Stimulated activated naive CD8-positive, alpha-beta T cell treated with anti-CD3 and anti-CD28 coated beads, Interleukin-15, amount 100 ng/mL, for 72 hours (primary cell): ENCODE data around the gene RBM12.

Source experiments
- ATAC-seq: fragments of 150-1000 bp; cut with Tn5 transposase; 2 replicates; pipeline ENCODE4 v1.10.0; 2021; ENCODE audit warnings: mild to moderate bottlenecking, moderate library complexity
- DNase-seq, 2 donors: peaks; one replicate each; pipeline ENCODE4 v3.0.0; 2021 to 2022
- H3K27ac Mint-ChIP-seq, 2 donors: one replicate each; pipeline ENCODE4 v1.8.0; 2022; ENCODE audit warnings: mild to moderate bottlenecking in 2 of 2, mixed read lengths in 2 of 2, moderate library complexity in 2 of 2
- H3K27me3 Mint-ChIP-seq: one replicate; pipeline ENCODE4 v1.8.0; 2022; ENCODE audit warnings: mixed read lengths
- H3K4me1 Mint-ChIP-seq: one replicate; pipeline ENCODE4 v1.8.0; 2022; ENCODE audit warnings: mild to moderate bottlenecking, mixed read lengths
- H3K4me3 Mint-ChIP-seq, 2 donors: one replicate each; pipeline ENCODE4 v1.8.0; 2022; ENCODE audit warnings: mild to moderate bottlenecking in 2 of 2, mixed read lengths in 2 of 2, moderate library complexity in 1 of 2
- H3K9me3 Mint-ChIP-seq, 2 donors: one replicate each; pipeline ENCODE4 v1.8.0; 2022; ENCODE audit warnings: mixed read lengths in 2 of 2

The RBM12 gene

GRCh38 chr20:35650632-35651031 lies 14.1 kb downstream of the RBM12 start:
- Mint-ChIP-seq H3K27ac (peak overlapping the region in 1 of 2 donors; percentile 29), H3K27me3 (no peaks in the 10 kb centered on the region), H3K9me3 (no peaks in the 10 kb centered on the region), H3K4me3 (no peak overlapping the region), H3K4me1 (peaks cover 48% of the 10 kb centered on the region)
- no peak for ATAC-seq
- no peak for DNase-seq

- Mint-ChIP-seq H3K4me1 (peaks cover 66% of the 10 kb centered on the region), H3K27me3 (no peaks in the 10 kb centered on the region), H3K27ac (no peak overlapping the region), H3K9me3 (no peaks in the 10 kb centered on the region), H3K4me3 (no peak overlapping the region)
- DNase-seq: no peak
- ATAC-seq: no peak
Measured at GRCh38 chr20:35648836-35649235, 15.9 kb downstream of the RBM12 start.

DNA sequence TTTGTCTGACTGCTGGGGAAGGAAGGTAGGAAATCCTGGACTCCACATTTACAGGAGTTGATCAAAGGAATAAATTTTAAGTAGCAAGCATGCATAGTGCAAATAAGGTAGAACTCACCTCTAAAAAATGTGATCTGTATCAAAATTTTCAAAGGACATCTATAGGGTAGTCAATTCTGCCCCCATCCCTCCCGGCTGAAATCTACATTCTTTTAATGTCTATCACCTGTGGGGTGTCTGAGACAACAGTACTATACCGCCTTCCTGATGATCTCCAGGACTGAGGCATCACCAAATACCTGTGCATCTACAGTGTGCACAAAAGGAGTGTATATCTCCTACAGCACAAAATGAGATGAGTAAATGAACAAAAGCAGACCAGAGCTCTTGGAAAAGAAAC lies 19.9 kb downstream of the RBM12 start:
- ATAC-seq: no peak
- Mint-ChIP-seq H3K4me1 (peaks cover 82% of the 10 kb centered on the region), H3K27ac (peak overlapping the region in 1 of 2 donors; percentile 20), H3K9me3 (no peaks in the 10 kb centered on the region), H3K4me3 (no peak overlapping the region), H3K27me3 (no peaks in the 10 kb centered on the region)
- DNase-seq: no peak

- peak overlapping the region in 1 of 2 donors; percentile 15 for H3K27ac Mint-ChIP-seq
Measured at GRCh38 chr20:35643045-35643444, 21.7 kb downstream of the RBM12 start.

DNA sequence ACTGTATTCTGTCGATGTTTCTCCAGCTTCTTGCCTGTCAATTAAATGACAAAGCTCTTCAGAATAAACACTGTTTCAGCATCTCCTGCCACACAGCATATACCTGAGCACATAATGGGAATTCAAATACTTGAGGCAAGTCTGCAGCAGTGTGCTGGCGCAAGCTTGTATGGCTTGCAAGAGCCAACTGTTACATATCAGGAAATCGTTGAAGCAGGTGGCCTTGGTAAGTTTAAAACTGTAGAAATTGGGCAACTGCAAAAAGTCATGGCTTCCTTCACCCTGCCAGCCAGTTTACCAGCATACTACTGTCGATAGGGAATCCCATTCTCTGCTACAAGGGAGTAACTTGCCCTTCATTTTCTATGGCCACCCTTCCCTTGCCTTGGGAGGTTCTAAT lies 23.0 kb downstream of the RBM12 start:
- H3K27me3 Mint-ChIP-seq: no peaks in the 10 kb centered on the region
- no peak for DNase-seq
- no peak for ATAC-seq
- no peaks in the 10 kb centered on the region for H3K9me3 Mint-ChIP-seq
- H3K4me3 Mint-ChIP-seq: no peak overlapping the region
- H3K4me1 Mint-ChIP-seq: peaks cover 85% of the 10 kb centered on the region
- peak overlapping the region in 1 of 2 donors; percentile 39 for H3K27ac Mint-ChIP-seq

More at GRCh38 chr20:35643045-35643444, 21.7 kb downstream of the RBM12 start:
- ATAC-seq: no peak
- Mint-ChIP-seq H3K4me1 (peaks cover 76% of the 10 kb centered on the region), H3K4me3 (no peak overlapping the region), H3K9me3 (no peaks in the 10 kb centered on the region), H3K27me3 (no peaks in the 10 kb centered on the region)
- DNase-seq: no peak

- H3K9me3 Mint-ChIP-seq: no peaks in the 10 kb centered on the region
- H3K4me1 Mint-ChIP-seq: peaks cover 83% of the 10 kb centered on the region
Measured at GRCh38 chr20:35640724-35641123, 24.0 kb downstream of the RBM12 start.

GRCh38 chr20:35638751-35639150 lies 25.9 kb downstream of the RBM12 start:
- Mint-ChIP-seq H3K4me1 (peaks cover 72% of the 10 kb centered on the region), H3K27ac (no peak overlapping the region), H3K9me3 (no peaks in the 10 kb centered on the region), H3K4me3 (no peak overlapping the region), H3K27me3 (no peaks in the 10 kb centered on the region)
- ATAC-seq: no peak
- DNase-seq: no peak

More at GRCh38 chr20:35640724-35641123, 24.0 kb downstream of the RBM12 start:
- ATAC-seq: no peak
- no peak overlapping the region for H3K4me3 Mint-ChIP-seq
- no peaks in the 10 kb centered on the region for H3K27me3 Mint-ChIP-seq
- H3K27ac Mint-ChIP-seq: peak overlapping the region in 1 of 2 donors; percentile 14
- no peak for DNase-seq

DNA sequence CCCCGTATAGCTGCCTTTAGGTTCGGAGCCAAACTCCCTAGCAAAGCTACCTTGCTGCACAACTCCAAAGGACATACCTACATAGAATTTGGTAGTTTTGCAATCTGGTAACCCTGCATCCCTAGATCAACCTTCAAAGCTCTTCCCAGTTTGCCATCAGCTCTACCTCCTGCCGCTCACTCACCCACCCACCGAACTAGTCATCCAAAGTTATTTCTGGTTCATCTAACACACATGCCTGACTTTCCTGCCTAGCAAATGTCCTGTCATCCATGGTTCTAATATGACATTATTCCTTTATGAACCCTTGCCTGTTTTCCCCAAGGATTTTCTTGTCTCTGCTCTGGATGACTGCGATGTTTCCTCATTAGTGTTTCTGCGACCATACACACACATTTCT lies 27.4 kb downstream of the RBM12 start:
- H3K4me1 Mint-ChIP-seq: peaks cover 57% of the 10 kb centered on the region
- H3K27me3 Mint-ChIP-seq: no peaks in the 10 kb centered on the region
- H3K27ac Mint-ChIP-seq: no peak overlapping the region
- DNase-seq: no peak
- ATAC-seq: no peak
- H3K9me3 Mint-ChIP-seq: no peaks in the 10 kb centered on the region
- H3K4me3 Mint-ChIP-seq: no peak overlapping the region

GRCh38 chr20:35636095-35636494 lies 28.6 kb downstream of the RBM12 start:
- DNase-seq (no peak), ATAC-seq (no peak)
- peaks cover 45% of the 10 kb centered on the region for H3K4me1 Mint-ChIP-seq
- no peak overlapping the region for H3K27ac Mint-ChIP-seq
- no peak overlapping the region for H3K4me3 Mint-ChIP-seq
- H3K9me3 Mint-ChIP-seq: no peaks in the 10 kb centered on the region
- H3K27me3 Mint-ChIP-seq: no peaks in the 10 kb centered on the region

DNA sequence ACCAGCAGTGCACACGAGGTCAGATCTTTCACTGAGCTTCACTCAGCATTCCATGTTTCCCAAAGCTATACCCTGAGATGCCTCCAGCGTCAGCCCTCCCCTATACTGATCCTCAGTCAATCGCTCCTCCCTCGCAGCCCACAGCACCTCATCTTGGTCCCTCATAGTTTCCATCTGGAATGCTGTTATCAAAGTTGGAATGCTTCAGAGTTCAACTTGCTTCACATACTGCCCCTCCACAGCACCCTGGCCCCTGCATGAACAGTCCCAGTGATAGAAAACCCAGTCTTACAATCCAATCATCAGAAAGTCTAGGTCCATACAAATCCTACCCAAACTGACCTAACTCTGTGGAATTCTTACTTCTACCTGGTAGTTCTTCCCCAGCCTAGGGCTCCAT lies 29.0 kb downstream of the RBM12 start:
- H3K9me3 Mint-ChIP-seq: no peaks in the 10 kb centered on the region
- H3K4me3 Mint-ChIP-seq: no peak overlapping the region
- H3K27me3 Mint-ChIP-seq: no peaks in the 10 kb centered on the region

GRCh38 chr20:35632539-35633115 lies 32.1 kb downstream of the RBM12 start:
- Mint-ChIP-seq H3K27me3 (no peaks in the 10 kb centered on the region), H3K4me3 (no peak overlapping the region), H3K27ac (peak overlapping the region in 1 of 2 donors; percentile 13), H3K9me3 (no peaks in the 10 kb centered on the region), H3K4me1 (peaks cover 22% of the 10 kb centered on the region)
- ATAC-seq: no peak
- DNase-seq: no peak

More for the DNA sequence above, 29.0 kb downstream of the RBM12 start:
- DNase-seq: no peak
- ATAC-seq: no peak
- Mint-ChIP-seq H3K4me1 (peaks cover 41% of the 10 kb centered on the region), H3K27ac (peak overlapping the region in 1 of 2 donors; percentile 7)

GRCh38 chr20:35630636-35631035 lies 34.1 kb downstream of the RBM12 start:
- ATAC-seq (no peak), DNase-seq (peak in 1 of 2 donors; percentile 6)
- Mint-ChIP-seq H3K4me3 (no peak overlapping the region), H3K27ac (peak overlapping the region; percentile 14 to 33), H3K27me3 (no peaks in the 10 kb centered on the region), H3K9me3 (no peaks in the 10 kb centered on the region), H3K4me1 (peaks cover 7% of the 10 kb centered on the region)

DNA sequence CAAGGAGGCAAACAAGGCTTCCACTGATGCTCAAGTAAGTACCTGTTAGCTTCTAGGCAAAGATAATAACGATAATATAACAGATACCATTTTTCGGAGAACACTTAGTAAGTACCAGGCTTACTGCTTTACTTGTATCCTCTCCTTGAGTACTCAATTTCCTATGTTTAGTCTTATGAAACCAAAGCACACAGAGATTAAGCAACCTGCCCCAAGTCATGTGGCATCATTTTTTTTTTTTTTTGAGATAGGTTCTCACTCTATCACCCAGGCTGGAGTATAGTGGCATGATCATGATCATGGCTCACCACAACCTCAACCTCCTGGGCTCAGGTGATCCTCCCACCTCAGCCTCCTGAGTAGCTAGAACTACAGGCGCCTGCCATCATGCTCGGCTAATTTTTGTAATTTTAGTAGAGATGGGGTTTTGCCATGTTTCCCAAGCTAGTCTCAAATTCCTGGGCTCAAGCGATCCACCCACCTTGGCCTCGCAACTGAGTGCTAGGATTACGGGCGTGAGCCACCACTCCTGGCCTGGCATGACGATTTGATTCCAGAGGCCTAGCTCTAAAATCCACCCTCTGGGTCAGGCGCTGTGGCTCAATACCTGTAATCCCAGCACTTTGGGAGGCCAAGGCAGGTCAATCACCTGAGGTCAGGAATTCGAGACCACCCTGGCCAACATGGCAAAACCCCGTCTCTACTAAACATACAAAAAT lies 35.1 kb downstream of the RBM12 start:
- no peaks in the 10 kb centered on the region for H3K9me3 Mint-ChIP-seq
- no peaks in the 10 kb centered on the region for H3K4me1 Mint-ChIP-seq
- H3K27ac Mint-ChIP-seq: peak overlapping the region in 1 of 2 donors; percentile 13
- no peak for DNase-seq
- ATAC-seq: no peak
- H3K4me3 Mint-ChIP-seq: no peak overlapping the region
- H3K27me3 Mint-ChIP-seq: no peaks in the 10 kb centered on the region

DNA sequence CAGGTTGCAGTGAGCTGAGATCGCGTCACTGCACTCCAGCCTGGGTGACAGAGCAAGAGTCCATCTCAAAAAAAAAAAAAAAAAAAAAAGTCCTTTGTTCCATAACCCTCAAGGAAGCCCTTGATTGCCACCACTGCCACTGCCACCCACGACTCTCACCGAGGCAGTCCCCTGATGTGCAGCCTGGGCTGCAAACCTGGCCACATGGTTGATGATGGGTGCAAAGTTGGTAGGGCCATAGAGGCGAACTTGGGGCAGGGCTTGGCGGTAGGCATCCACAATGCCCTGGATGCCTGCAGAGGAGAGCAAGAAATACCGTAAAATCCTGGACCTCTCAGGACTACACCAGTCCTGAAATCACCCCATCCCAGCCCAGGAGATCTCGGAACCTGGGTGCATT lies 37.6 kb downstream of the RBM12 start:
- ATAC-seq: no peak
- no peak overlapping the region for H3K4me3 Mint-ChIP-seq
- peak overlapping the region in 1 of 2 donors; percentile 82 for H3K27ac Mint-ChIP-seq
- H3K4me1 Mint-ChIP-seq: no peaks in the 10 kb centered on the region
- H3K9me3 Mint-ChIP-seq: no peaks in the 10 kb centered on the region
- DNase-seq: no peak
- no peaks in the 10 kb centered on the region for H3K27me3 Mint-ChIP-seq

GRCh38 chr20:35626386-35627001 lies 38.2 kb downstream of the RBM12 start:
- Mint-ChIP-seq H3K9me3 (no peaks in the 10 kb centered on the region), H3K4me1 (peaks cover 3% of the 10 kb centered on the region), H3K4me3 (no peak overlapping the region), H3K27ac (peak overlapping the region; percentile 44 to 59), H3K27me3 (no peaks in the 10 kb centered on the region)
- DNase-seq: peak in 1 of 2 donors; percentile 4
- no peak for ATAC-seq
